GM21529 (cell line): ENCODE data around the gene CLPTM1.

ENCODE experiments used
- ATAC-seq: cut with Tn5 transposase; IDR thresholded peaks from one replicate; pipeline ENCODE4 v1.9.1; 2021; ENCODE audit not compliant: unreplicated experiment

Gene CLPTM1

GRCh38 chr19:45008552-45008951 is 53.4 kb downstream of the CLPTM1 start:
- ATAC-seq = no peak

GRCh38 chr19:45009625-45010255 is 54.6 kb downstream of the CLPTM1 start:
- ATAC-seq = no peak

GRCh38 chr19:45010306-45010705 is 55.1 kb downstream of the CLPTM1 start:
- ATAC-seq = no peak

- no peak for ATAC-seq
Observed at GRCh38 chr19:45011959-45012358, 56.8 kb downstream of the CLPTM1 start.

- peak; percentile 74 for ATAC-seq
Observed at GRCh38 chr19:45016388-45017314, 61.5 kb downstream of the CLPTM1 start.

- no peak for ATAC-seq
Observed at GRCh38 chr19:45019187-45019586, 64.0 kb downstream of the CLPTM1 start.

GRCh38 chr19:45020071-45020470 is 64.9 kb downstream of the CLPTM1 start:
- ATAC-seq = no peak

GRCh38 chr19:45021971-45022370 is 66.8 kb downstream of the CLPTM1 start:
- no peak for ATAC-seq

GRCh38 chr19:45023048-45023447 is 67.9 kb downstream of the CLPTM1 start:
- ATAC-seq = no peak

GRCh38 chr19:45025264-45025663 is 70.1 kb downstream of the CLPTM1 start:
- no peak for ATAC-seq

GRCh38 chr19:45027371-45027770 is 72.2 kb downstream of the CLPTM1 start:
- ATAC-seq = no peak

- no peak for ATAC-seq
Observed at GRCh38 chr19:45030825-45031224, 75.6 kb downstream of the CLPTM1 start.

- no peak for ATAC-seq
Observed at GRCh38 chr19:45032421-45032820, 77.2 kb downstream of the CLPTM1 start.

GRCh38 chr19:45035755-45036154 is 80.6 kb downstream of the CLPTM1 start:
- no peak for ATAC-seq

- ATAC-seq = no peak
Observed at GRCh38 chr19:45037393-45038169, 82.4 kb downstream of the CLPTM1 start.

GRCh38 chr19:45038931-45039893 is 84.0 kb downstream of the CLPTM1 start, which contains the start of gene CLASRP:
TSS of gene CLASRP (plus strand) at chr19:45039045. CDS start at chr19:45040213, 1,168 bp downstream.
- ATAC-seq = peak; percentile 83

- ATAC-seq = no peak
Observed at GRCh38 chr19:45040059-45040771, 85.0 kb downstream of the CLPTM1 start.

- ATAC-seq = no peak
Observed at GRCh38 chr19:45041125-45041524, 85.9 kb downstream of the CLPTM1 start.
